Lung (tissue), 12 donors: ENCODE results near the gene REG3A. TPM values are rescaled to one million over a fixed set of nuclear protein-coding genes. Genes with fewer than 3 reads are reported as not detected.

Experiments
- ATAC-seq: fragments of 200-7000 bp; cut with Tn5 transposase; one replicate; pipeline ENCODE4 v1.9.1; 2020; ENCODE audit warnings: moderate number of reproducible peaks; ENCODE audit not compliant: insufficient read depth, low FRiP score
- DNase-seq, 3 donors: peaks; one replicate each; pipeline ENCODE4 v3.0.0-alpha.2; 2013 to 2017
- H3K27ac ChIP-seq, 2 donors: one replicate each; pipeline ENCODE4 v1.5.1; 2013; ENCODE audit warnings: mild to moderate bottlenecking in 2 of 2, moderate library complexity in 2 of 2, control low read depth in 1 of 2, inconsistent platforms in 1 of 2, low read depth in 1 of 2, low read length in 1 of 2
- H3K27me3 ChIP-seq, 3 donors: one replicate each; pipeline ENCODE4 v1.5.1; 2013; ENCODE audit warnings: low read length in 2 of 3; ENCODE audit not compliant: control insufficient read depth in 3 of 3, insufficient read depth in 3 of 3
- H3K36me3 ChIP-seq, 4 donors: one replicate each; pipeline ENCODE4 v1.5.1; 2013; ENCODE audit warnings: low read length in 4 of 4, mild to moderate bottlenecking in 1 of 4, moderate library complexity in 1 of 4; ENCODE audit not compliant: control insufficient read depth in 4 of 4, insufficient read depth in 4 of 4
- H3K4me1 ChIP-seq, 5 donors: one replicate each; pipeline ENCODE4 v1.5.1; 2013; ENCODE audit warnings: low read length in 5 of 5, mild to moderate bottlenecking in 2 of 5, moderate library complexity in 1 of 5; ENCODE audit not compliant: control insufficient read depth in 5 of 5, insufficient read depth in 5 of 5
- H3K4me3 ChIP-seq: one replicate; pipeline ENCODE4 v1.5.1; 2013; ENCODE audit warnings: mild to moderate bottlenecking, control low read depth, moderate library complexity
- H3K9ac ChIP-seq, 2 donors: one replicate each; pipeline ENCODE4 v1.5.1; 2013; ENCODE audit warnings: low read length in 2 of 2, control low read depth in 1 of 2; ENCODE audit not compliant: insufficient read depth in 1 of 2
- H3K9me3 ChIP-seq, 4 donors: one replicate each; pipeline ENCODE4 v1.5.1; 2013; ENCODE audit warnings: low read length in 3 of 4, mild to moderate bottlenecking in 1 of 4, moderate library complexity in 1 of 4; ENCODE audit not compliant: control insufficient read depth in 4 of 4, insufficient read depth in 3 of 4
- CTCF ChIP-seq: IDR thresholded peaks from 2 replicates; pipeline ENCODE4 v1.5.1; 2012; ENCODE audit warnings: mild to moderate bottlenecking; ENCODE audit errors: control extremely low read depth, extremely low read depth
- WGBS, 2 donors: extraction: QIAGEN DNeasy Blood & Tissue Kit; methylation state at CpG; one replicate each; pipeline ENCODE4 v1.1.7; 2013; 5-methylcytosine and 5-hydroxymethylcytosine counted together
- polyA plus RNA-seq, 2 donors: library from polyadenylated mRNA; stranded (reverse); fragments of 200-250 nt; gene quantifications; one replicate each; pipeline ENCODE4 v1.2.1, GENCODE V29; 2013
- total RNA-seq, 2 donors: library from RNA; depleted of rRNA in 1 of 2; stranded (reverse); fragments of >200 nt in 1 of 2; gene quantifications; one replicate each; pipeline ENCODE4 v1.2.1, GENCODE V29; 2014 to 2021
- donor health status: control.
- donor health status: control.
- donor health status: Bipolar disorder and iron deficiency.
- donor health status: healthy.
- donor health status: DM: yes; HTN: yes; CAD: no.

The REG3A gene
- total and polyA plus RNA-seq, 4 donors = 0.96 TPM; not detected in 3

GRCh38 chr2:79122676-79123075, 36.9 kb downstream of the REG3A start:
- Histone ChIP-seq H3K27ac (no peak overlapping the region), H3K36me3 (no peaks in the 10 kb centered on the region), H3K4me1 (no peaks in the 10 kb centered on the region), H3K4me3 (no peak overlapping the region), H3K9me3 (peaks cover 0 to 2% (median 0%) of the 10 kb centered on the region in 4 donors), H3K9ac (no peak overlapping the region), H3K27me3 (no peaks in the 10 kb centered on the region)
- DNase-seq (no peak), ATAC-seq (no peak)
- 94 to 96% methylated on average over 2 of the region's 2 CpGs for WGBS, 2 donors
- no peak for TF ChIP-seq CTCF

GRCh38 chr2:79120194-79120713, 39.3 kb downstream of the REG3A start, which contains the start of gene REG1A:
Gene REG1A, plus strand, starts transcription at chr2:79120488. Its CDS starts 374 bp downstream, at chr2:79120862.
- H3K36me3 ChIP-seq = no peaks in the 10 kb centered on the region
- no peak for DNase-seq
- no peak within 1 kb of the TSS for H3K27ac ChIP-seq
- H3K9me3 ChIP-seq = peaks cover 0 to 2% (median 0%) of the 10 kb centered on the region in 4 donors
- H3K4me1 ChIP-seq = no peaks in the 10 kb centered on the region
- WGBS, 2 donors = 71 to 76% methylated on average over 6 of the region's 6 CpGs
- no peaks in the 10 kb centered on the region for H3K27me3 ChIP-seq
- H3K4me3 ChIP-seq = no peak within 1 kb of the TSS
- no peak within 1 kb of the TSS for H3K9ac ChIP-seq
- TF ChIP-seq CTCF = no peak
- ATAC-seq = no peak

GRCh38 chr2:79116997-79117928, 42.3 kb downstream of the REG3A start:
- DNase-seq = no peak
- WGBS, 2 donors = 54 to 73% methylated on average over 2 of the region's 2 CpGs
- Histone ChIP-seq H3K9me3 (peaks cover 0 to 4% (median 0%) of the 10 kb centered on the region in 4 donors), H3K27ac (no peak overlapping the region), H3K27me3 (no peaks in the 10 kb centered on the region), H3K4me3 (no peak overlapping the region), H3K36me3 (no peaks in the 10 kb centered on the region), H3K9ac (no peak overlapping the region), H3K4me1 (no peaks in the 10 kb centered on the region)
- no peak for TF ChIP-seq CTCF
- no peak for ATAC-seq
